IPS-15b (cell line): Measurements from ENCODE around the gene ITPR3.

Experiments used
- H3K27me3 ChIP-seq: one replicate; pipeline ENCODE4 v1.6.1; 2013; ENCODE audit warnings: low read length; ENCODE audit not compliant: control insufficient read depth, insufficient read depth
- H3K36me3 ChIP-seq: one replicate; pipeline ENCODE4 v1.6.1; 2013; ENCODE audit warnings: low read length; ENCODE audit not compliant: control insufficient read depth, insufficient read depth
- H3K4me1 ChIP-seq: one replicate; pipeline ENCODE4 v1.6.1; 2013; ENCODE audit warnings: mild to moderate bottlenecking, low read length; ENCODE audit not compliant: control insufficient read depth, insufficient read depth
- H3K4me3 ChIP-seq: one replicate; pipeline ENCODE4 v1.5.1; 2013; ENCODE audit warnings: low read depth, low read length
- H3K9ac ChIP-seq: one replicate; pipeline ENCODE4 v1.6.1; 2013; ENCODE audit warnings: low read depth, mild to moderate bottlenecking, low read length
- H3K9me3 ChIP-seq: one replicate; pipeline ENCODE4 v1.6.1; 2013; ENCODE audit warnings: mild to moderate bottlenecking, low read length; ENCODE audit not compliant: control insufficient read depth, insufficient read depth

The ITPR3 gene

DNA sequence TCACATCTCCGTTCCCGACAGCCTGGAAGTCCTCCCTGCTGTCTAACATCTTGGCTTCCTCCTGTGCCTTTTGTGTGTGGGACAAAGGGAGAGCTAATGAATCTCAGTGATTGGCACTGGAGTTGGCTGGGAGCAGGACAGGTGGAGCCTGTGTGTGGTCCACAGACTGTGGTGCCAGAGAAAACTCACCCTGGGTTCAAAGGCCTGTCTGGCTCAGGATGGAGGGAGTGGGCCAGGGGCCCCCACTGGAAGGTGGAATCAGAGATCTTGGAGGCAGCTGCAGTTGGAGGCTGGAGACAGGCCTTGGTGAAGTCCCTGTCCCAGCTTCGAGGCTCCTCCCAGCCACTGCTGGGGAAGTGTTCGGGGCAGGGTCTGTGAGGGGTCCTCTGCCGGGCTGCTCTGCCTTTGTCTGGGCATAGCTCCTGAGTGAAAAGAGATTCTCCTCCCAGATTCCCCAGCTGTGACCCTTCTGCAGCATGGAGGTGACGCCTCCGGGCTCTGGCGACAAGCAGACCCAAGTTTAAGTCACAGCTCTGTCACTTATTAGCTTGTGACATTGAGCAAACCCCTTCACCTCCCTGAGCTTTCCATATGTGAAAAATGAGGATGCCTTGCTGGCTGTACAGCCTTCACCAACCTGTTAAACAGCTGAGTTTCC is 13.9 kb upstream of the ITPR3 start:
- H3K4me1 ChIP-seq: peaks cover 12% of the 10 kb centered on the region
- H3K4me3 ChIP-seq: no peak overlapping the region
- H3K36me3 ChIP-seq: no peaks in the 10 kb centered on the region
- H3K9ac ChIP-seq: no peak overlapping the region
- no peaks in the 10 kb centered on the region for H3K9me3 ChIP-seq
- no peaks in the 10 kb centered on the region for H3K27me3 ChIP-seq

DNA sequence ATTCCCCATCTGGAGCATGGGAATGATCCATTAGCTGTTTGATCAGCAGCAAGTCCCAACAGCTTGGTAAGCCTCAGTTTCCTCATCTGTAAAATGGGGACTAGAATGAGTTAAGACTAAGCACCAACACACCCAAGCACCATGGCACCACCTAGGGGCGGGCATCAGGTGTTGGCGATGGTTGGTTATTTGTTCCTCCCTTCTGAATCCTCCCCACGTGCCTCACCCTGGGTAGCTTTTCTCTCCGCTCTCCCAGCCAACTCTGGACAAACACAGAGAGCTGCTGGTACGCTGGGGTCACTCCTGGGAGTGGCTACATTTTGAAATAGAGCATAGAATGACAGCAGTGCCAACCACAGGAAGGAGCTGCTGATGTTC is 13.3 kb upstream of the ITPR3 start:
- Histone ChIP-seq H3K9me3 (no peaks in the 10 kb centered on the region), H3K27me3 (no peaks in the 10 kb centered on the region), H3K36me3 (no peaks in the 10 kb centered on the region), H3K9ac (no peak overlapping the region), H3K4me1 (peaks cover 12% of the 10 kb centered on the region), H3K4me3 (no peak overlapping the region)

DNA sequence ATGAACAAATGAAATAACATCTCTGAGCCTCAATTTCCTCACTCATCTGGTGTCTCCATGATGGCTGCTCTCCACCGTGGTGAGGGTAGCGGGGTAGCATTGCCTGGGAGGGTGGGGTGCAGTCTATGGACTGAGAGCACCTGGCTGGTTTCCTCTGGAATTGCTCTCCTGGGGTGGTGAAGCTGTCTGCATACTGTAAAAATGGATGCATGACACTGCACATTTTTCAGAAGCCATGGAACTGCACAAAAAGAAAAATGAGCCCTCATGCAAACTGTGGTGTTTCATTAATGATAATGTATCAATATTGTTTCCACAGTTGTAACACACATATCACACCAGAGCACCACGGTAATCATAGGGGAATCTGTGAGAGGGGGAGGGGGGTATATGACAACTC is 12.1 kb upstream of the ITPR3 start:
- Histone ChIP-seq H3K27me3 (no peaks in the 10 kb centered on the region), H3K4me3 (no peak overlapping the region), H3K9ac (no peak overlapping the region), H3K9me3 (no peaks in the 10 kb centered on the region), H3K36me3 (no peaks in the 10 kb centered on the region), H3K4me1 (peaks cover 12% of the 10 kb centered on the region)

DNA sequence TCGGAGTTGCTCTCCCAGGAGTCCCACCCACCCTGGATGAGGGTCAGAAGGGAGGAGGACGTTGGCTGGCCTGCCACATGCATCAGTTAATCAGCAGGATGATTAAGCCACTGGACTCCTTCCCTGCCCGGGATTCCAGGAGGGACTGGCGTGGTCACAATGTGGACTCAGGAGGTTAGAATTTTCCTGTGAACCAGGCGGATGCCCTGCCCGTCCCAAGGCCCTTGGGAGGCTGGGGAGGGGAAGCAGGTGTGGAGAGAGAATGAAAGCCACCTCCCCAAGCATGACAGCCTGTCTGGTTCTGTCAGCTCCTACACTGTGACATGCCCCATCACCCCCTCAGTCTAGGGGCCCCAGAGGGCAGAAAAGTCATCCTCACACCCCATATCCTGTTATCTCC is 11.6 kb upstream of the ITPR3 start:
- no peaks in the 10 kb centered on the region for H3K36me3 ChIP-seq
- no peaks in the 10 kb centered on the region for H3K27me3 ChIP-seq
- no peak overlapping the region for H3K4me3 ChIP-seq
- peaks cover 12% of the 10 kb centered on the region for H3K4me1 ChIP-seq
- H3K9me3 ChIP-seq: no peaks in the 10 kb centered on the region
- H3K9ac ChIP-seq: no peak overlapping the region

DNA sequence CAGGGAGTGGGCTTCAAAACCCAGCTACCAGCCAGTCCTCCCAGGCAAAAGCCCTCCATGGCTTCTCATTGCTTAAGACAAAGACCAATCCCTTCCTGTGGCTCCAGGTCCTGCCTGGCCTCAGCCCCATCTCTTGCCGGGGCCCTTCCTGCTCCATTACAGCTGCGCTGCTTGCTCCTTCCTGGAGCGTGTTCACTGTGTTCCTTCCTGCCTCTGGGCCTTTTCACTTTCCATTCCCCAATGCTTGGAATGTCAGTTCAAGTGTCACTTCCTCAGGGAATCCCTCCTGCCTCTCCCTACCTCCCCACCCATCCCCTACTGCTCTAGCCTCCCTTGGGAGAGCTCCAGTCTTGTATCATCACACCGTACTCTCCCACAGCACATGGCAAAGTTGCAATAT is 11.1 kb upstream of the ITPR3 start:
- Histone ChIP-seq H3K9ac (no peak overlapping the region), H3K4me3 (no peak overlapping the region), H3K9me3 (no peaks in the 10 kb centered on the region), H3K36me3 (no peaks in the 10 kb centered on the region), H3K4me1 (peaks cover 12% of the 10 kb centered on the region), H3K27me3 (no peaks in the 10 kb centered on the region)

DNA sequence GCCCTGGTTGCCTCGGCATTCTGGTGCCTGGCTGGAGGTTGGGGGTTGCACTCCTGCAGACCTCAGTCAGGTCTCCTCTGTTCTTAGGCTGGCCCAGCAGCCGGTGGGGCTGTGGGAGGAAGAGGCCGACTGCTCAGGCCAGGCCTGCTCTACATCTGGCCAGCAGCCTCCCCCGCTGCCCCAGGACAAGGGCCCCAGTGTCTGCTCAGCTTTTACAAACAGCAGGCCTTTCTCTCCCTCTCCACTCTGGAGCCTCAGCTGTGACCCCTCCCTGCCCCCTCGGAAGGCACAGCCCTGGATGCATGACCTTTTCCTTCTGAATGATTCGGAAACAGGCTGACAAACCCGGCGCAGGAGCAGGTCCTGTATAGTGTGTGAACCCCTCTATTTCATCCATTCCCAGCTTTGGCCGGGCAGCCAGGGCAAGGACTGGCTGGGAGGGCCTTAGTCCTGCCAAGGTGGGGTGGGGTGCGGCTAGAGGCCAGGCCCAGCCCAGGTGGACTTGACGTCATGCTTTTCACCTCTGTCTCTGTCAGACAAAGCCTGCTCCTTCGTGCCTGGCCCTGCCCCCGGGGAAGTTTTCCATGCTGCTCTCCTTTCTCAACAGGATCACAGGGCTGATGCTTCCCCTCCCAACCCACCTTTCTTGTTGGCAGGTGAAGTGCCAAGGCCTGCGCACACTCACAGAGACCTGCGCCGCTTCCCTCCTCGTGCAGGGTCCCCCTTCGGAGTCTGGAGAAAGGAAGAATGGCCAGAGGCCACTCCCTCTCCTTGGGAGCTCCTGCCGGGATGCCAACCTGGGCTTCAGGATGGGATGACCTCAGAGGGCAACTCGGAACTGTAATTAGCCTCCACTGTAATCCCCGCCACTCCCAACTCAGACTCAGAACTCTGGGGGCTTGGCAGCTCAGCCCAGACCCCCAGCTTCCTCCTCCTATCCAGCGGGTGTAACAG is 10.1 kb upstream of the ITPR3 start:
- no peaks in the 10 kb centered on the region for H3K9me3 ChIP-seq
- H3K4me3 ChIP-seq: no peak overlapping the region
- H3K4me1 ChIP-seq: peaks cover 12% of the 10 kb centered on the region
- H3K27me3 ChIP-seq: no peaks in the 10 kb centered on the region
- peak overlapping the region; percentile 24 for H3K9ac ChIP-seq
- no peaks in the 10 kb centered on the region for H3K36me3 ChIP-seq

DNA sequence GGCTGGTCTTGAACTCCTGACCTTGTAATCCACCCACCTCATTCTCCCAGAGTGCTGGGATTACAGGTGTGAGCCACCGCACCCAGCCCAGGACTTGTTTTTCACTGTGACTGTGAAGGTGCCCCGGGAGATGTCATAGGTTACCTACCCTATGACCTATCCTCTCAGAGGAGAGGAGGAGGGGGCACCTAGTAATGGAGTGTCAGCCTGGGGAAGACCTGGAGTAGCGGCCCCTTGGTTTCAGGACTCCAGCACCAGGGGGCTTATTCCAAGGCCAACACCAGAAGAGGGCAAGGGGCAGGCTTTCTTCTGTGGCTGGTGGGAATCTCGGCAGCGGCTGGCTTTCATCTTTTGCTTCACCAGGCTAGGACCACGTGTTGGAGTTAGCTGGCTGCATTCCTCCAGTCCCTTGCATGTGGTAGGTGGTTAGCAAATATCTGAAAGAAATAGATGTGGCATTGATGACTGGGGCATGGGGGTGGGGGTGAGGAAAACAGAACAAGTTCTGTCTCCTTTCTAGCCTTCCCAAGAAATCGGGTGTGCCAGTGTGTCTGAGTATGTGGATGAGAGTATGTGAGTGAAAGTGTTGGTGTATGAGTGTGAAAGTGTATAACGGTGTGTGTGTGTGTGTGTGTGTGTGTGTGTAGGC is 7.9 kb upstream of the ITPR3 start:
- Histone ChIP-seq H3K27me3 (no peaks in the 10 kb centered on the region), H3K9me3 (no peaks in the 10 kb centered on the region), H3K36me3 (no peaks in the 10 kb centered on the region), H3K4me3 (no peak overlapping the region), H3K4me1 (peaks cover 2% of the 10 kb centered on the region), H3K9ac (no peak overlapping the region)

DNA sequence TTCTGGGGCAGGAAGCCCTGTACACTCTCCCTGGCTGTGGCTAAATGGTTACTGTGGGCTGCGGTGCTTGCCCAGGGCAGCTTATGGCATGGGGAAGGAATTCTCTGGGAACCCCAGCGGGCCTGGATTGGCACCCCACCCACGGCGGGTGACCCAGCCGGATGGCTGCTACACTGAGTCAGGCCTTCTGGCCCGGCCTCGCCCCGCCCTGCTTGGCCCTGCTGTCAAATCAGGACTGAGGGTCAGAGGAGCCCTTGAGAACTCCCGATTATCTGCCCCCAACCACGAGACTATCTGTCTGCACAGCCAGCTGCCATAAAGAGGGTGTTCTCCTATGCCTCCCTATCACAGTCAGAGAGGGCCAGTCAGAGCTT is 7.3 kb upstream of the ITPR3 start:
- Histone ChIP-seq H3K4me1 (peaks cover 2% of the 10 kb centered on the region), H3K9ac (no peak overlapping the region)

DNA sequence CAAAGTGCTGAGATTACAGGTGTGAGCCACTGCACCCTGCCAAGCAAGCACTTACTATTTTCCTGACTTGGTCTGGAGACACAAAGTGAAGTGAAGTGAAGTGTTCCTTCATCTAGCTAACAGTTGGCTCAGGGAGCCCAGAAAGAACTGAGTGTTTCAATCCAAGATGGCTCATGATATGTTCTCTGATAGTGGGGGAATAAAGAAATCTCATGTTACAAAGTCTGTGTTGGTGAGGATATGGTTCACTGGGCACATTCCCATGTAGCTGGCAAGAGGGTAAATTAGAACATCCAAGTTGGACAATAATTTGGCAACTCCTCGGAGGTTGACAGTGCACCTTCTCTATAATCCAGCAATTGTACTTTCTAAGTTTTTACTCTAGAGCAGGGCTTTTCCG is 5.0 kb upstream of the ITPR3 start:
- Histone ChIP-seq H3K9me3 (no peaks in the 10 kb centered on the region), H3K36me3 (no peaks in the 10 kb centered on the region), H3K4me3 (no peak overlapping the region), H3K4me1 (peaks cover 10% of the 10 kb centered on the region), H3K9ac (no peak overlapping the region), H3K27me3 (peaks cover 11% of the 10 kb centered on the region)

More for the DNA sequence above, 7.3 kb upstream of the ITPR3 start:
- H3K27me3 ChIP-seq: peaks cover 1% of the 10 kb centered on the region
- no peaks in the 10 kb centered on the region for H3K9me3 ChIP-seq
- H3K4me3 ChIP-seq: no peak overlapping the region
- no peaks in the 10 kb centered on the region for H3K36me3 ChIP-seq

DNA sequence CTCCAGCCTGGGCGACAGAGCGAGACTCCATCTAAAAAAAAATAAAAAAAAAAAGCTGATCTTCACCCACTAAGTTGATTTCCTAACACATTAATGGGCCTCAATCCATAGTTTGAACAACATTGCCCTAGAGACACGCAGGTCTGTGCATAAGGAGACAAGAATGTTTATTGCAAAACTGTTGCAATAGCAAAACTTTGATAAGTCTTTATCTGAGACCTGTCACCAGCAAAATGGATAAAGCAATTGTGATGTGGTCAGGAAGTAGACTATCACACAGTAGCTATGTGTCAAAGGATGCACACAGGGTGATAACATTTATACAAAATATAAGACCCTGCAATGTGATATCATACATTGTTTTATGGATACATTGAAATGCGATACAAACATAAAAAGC is 4.2 kb upstream of the ITPR3 start:
- H3K4me1 ChIP-seq: peaks cover 10% of the 10 kb centered on the region
- no peaks in the 10 kb centered on the region for H3K36me3 ChIP-seq
- H3K27me3 ChIP-seq: peaks cover 11% of the 10 kb centered on the region
- no peak overlapping the region for H3K9ac ChIP-seq
- H3K9me3 ChIP-seq: no peaks in the 10 kb centered on the region
- H3K4me3 ChIP-seq: no peak overlapping the region

DNA sequence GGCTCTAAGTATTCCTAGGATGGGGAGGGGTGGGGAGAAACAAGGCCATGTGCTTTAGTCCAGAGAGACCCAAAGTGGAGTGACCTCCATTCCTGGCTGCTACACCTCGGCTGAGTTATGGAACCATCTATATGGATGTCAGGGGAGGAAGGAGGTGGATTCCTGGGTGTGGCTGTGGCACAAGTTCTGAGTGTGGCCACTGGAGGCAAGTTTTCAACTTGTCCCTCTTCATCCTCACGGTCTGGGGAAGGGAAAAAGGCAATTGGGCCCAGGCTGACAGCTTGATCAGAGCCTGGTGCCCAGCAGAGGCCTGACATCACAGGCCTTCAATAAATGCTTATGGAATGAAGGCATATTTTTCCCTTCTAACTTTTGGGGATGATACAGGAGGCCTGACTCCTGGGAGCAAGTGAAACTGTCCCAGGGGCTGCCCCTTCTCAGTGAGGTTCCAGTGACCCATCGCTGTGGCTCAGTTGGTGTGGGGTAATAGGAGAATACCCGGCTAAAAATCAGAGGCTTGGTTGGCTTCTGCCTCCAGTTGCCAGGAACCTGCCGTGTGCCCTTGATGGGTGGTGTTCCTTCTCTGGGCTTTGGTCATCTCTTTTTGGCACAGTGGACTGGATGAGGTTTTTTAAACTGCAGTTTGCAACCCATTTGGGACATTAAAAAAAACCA is 1.8 kb upstream of the ITPR3 start:
- no peak overlapping the region for H3K9ac ChIP-seq

More for the DNA sequence above, 1.8 kb upstream of the ITPR3 start:
- Histone ChIP-seq H3K36me3 (peaks cover 2% of the 10 kb centered on the region), H3K4me3 (peak overlapping the region; percentile 68), H3K27me3 (peaks cover 15% of the 10 kb centered on the region), H3K9me3 (no peaks in the 10 kb centered on the region), H3K4me1 (peaks cover 13% of the 10 kb centered on the region)
